NCI-H748 (cell line): ENCODE results near the gene RSPH4A.
A peak's percentile ranks its signal among the peaks of the same experiment; 100 is the strongest.
"Not testable (repeated sequence)": the region's sequence is repeated elsewhere in the genome, so short reads cannot be mapped to it uniquely, and the experiment has no call there.

Experiments used
- DNase-seq: peaks from one replicate; lab custom pipeline; 2025; ENCODE audit not compliant: unreplicated experiment; lab: John Stamatoyannopoulos, UW

Gene RSPH4A

DNA sequence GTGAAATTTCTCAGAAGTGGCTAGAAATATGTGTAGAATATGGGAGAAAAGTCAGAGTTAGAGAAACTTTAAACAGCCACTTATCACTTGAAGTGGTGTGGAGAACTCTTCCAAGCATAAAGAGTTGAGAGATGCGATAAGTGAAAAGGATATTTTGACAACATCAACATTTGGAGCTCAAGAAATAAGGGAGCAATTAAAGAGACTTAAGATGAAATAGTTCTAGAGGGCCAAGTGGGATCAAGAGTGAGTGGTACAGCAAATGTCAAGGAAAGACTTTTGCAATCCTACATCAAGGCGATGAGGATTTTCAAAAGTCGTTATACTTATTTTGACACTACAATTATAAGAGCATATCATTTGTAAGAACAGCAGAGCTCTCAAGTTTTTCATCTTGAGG, 9.6 kb downstream of the RSPH4A start:
- DNase-seq: no peak

- no peak for DNase-seq
Measured at GRCh38 chr6:116629563-116629981, 13.3 kb downstream of the RSPH4A start.

- peak; percentile 83 for DNase-seq
Measured at GRCh38 chr6:116631379-116631990, 15.2 kb downstream of the RSPH4A start.

DNA sequence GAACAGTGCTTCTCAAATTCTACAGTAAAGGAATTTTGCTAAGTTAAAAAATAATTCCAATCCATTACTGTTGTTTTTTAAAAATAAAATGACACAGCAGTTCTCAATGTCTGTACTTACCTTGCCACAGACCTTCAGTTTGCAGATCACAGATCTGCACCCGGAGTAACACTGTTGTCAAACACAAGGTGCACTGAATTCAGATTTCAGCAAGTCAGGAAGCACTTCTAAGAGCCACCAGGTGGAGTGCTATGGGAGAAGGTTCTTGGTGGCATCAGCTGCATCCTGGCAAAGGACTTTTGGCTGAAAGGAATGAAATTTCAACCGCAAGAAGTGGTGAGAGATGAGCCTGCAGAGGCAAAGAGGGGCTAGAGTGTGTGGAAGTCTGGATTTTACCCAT, 17.4 kb downstream of the RSPH4A start:
- DNase-seq: peak; percentile 13

- DNase-seq: no peak
Measured at GRCh38 chr6:116648156-116648555, 31.9 kb downstream of the RSPH4A start.

GRCh38 chr6:116649129-116649528, 32.9 kb downstream of the RSPH4A start:
- DNase-seq: no peak

- no peak for DNase-seq
Measured at GRCh38 chr6:116651916-116652315, 35.6 kb downstream of the RSPH4A start.

DNA sequence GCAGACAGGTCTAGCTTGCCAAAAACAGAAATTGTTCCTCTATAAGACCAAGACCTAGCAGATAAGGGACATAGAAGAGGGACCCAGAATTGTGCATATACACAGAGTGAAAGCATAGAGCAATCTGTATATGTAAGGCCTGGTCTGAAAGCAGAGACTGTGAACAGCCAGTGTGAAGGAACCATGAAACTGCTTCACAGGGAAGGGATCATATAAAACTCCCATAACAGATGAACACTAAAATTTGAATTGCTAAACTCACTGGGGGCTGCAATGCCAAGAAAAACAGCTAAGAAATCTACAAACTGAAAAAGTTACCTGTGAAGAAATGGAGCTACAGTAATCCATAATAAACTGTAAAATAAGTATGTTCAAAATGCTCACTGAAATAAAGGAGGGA, 45.3 kb downstream of the RSPH4A start:
- DNase-seq: no peak

DNA sequence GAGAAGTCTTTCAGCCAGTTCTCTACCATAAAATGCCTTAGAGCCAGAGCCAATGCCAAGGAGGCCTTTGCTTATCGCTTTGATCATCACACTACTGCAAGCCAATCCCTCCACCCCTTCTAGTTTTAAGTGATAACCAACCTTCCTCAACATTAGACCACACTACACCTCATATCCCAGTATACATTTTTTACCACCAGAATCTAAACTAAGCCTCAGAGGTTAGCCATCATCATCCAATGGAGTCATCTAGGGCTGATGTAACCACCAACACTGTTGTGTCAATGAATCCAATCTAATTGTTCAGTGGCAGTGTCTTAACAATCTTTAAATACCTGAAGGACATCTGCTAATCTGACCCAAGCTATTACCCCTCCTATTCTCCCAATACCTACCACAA, 45.9 kb downstream of the RSPH4A start:
- DNase-seq: no peak

DNA sequence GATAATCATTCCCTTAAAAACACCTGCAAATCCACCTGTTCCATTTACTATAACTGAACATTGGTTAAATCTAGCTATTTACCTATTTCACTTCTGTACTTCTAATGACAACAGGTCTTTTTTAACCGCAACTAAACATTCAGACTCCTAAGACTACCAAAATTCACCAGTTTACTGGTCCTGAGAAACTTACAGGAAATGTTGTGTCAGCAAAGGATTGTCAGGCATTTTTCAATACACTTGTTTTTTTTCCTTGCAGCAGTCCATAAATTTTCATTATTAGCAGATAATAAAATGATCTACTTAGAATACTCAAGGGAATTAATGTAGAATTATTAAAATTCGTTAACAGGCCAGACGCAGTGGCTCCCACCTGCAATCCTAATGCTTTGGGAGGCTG, 47.0 kb downstream of the RSPH4A start:
- no peak for DNase-seq

DNA sequence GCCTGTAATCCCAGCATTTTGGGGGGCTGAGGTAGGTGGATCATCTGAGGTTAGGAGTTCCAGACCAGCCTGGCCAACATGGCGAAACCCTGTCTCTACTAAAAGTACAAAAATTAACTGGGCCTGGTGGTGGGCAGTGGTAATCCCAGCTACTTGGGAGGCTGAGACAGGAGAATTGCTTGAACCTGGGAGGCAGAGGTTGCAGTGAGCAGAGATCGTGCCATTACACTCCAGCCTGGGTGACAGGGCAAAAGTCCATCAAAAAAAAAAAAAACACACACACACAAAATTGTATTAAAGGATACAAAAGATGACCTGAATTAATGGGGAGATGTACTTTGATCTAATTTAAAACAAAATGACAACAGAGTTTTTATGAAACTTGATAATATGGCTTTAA, 47.9 kb downstream of the RSPH4A start:
- not testable (repeated sequence) for DNase-seq

- no peak for DNase-seq
Measured at GRCh38 chr6:116665464-116665863, 49.2 kb downstream of the RSPH4A start.

DNA sequence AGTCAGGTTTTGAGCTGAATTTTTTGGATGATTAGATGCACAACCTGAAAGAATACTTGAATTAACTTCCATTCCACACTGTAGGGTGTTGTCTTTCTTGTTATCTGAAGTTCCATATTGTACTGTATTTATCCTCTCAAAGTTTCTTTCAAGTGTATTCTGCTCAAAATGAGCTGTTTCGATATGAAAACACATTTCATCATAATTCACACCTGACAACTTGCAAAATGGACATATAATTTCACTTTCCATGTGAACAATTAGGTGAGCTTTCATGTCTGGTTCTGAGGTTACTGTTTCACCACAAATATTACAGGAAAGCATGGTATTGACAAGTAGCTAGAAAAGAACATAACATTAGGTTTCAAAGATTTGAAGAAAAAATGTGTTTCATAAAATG, 50.6 kb downstream of the RSPH4A start:
- no peak for DNase-seq

DNA sequence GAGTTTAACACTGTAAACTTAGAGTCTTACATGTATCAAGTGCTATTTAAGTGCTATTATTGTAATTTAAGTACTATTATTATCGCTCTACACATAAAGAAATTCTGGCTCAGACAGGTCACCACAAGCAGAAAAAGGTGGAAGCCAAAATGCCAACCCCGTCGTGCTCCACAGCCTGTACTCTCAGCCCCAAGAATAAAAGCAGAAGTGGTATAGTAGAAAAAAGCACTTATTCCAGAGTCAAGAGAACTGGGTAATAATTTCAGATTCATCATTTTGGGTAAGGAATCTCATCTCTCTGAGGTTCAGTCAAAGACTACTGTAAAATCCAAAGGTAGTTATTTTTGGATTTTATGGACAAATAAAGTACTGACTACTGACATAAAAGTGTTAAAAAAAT, 51.3 kb downstream of the RSPH4A start:
- DNase-seq: peak; percentile 5

DNA sequence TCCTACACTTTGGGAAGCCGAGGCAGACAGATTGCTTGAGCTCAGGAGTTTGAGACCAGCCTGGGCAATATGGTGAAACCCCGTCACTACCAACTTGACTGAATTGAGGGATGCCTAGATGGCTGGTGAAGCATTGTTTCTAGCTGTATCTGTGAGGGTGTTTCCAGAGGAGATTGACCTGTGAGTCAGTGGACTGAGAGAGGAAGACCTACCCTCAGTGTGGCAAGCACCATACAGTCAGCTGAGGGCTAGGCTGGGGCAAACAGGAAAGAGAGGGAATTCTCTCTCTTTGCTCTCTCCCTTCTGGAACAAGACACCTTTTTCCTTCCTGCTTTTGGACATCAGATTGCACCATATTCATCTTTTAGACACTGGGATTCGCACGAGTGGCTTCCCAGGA, 56.0 kb downstream of the RSPH4A start:
- DNase-seq: no peak

DNA sequence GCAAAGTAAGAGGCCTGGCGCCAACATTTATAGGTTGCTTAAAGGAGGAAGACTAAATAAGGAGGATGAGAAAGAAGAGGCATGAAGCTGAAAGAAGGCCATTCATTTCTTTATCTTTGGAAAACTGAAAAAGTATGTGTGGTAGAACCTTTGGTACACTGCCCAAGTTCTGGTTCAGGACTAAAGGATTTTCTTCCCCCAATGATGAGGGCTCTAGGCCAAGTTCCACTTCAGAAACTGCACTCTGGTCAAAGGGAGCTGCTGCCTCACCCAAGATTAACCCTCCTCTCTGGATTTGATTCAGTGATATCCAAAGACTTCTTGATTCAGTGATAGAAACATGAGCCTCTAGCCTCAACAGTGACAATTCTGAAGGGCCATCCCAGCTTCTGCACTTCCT, 59.7 kb downstream of the RSPH4A start:
- no peak for DNase-seq

DNA sequence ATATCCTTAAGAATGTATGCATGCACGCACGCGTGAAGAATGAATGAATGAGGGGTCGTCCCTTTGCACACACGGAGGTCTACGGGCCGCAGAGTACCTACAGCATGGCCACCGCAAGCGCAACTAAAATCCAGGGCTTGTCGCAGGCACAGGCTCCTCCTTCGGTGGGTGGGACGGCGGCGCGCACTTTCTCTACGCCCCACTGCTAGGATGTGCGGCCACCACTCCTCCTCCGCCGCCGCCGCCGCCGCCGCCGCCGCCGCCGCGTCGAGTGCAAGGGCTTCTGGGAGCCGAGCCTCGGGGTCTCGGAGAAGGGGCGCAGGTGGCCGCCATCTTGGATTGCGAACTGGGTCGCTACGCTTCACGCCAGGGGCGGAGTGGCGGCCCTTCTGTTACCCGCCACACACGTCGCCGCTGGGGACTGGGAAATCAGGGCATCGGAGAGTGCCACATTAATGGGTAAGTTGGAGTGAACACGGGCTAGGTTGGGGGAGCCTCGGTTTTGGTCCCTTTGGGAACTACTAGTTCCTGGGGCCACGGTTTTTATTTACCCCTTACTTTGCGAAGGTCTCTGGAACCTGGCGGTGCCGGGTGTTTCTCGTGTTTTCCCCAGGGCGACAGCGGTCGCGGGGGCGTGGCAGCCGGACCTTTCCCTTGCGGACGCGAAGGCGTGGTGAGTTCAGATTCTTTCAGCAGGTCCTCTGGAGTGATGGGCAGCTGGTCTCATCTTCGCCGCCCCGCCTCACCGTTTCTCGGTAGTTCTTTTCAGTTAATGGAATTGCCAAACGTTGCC, 64.8 kb downstream of the RSPH4A start, which contains the start of gene KPNA5:
KPNA5 (plus strand) TSS at position 332 of the 793 bp plus-strand sequence; CDS start at position 456, 124 bp downstream.
- DNase-seq: peak; percentile 96

GRCh38 chr6:116682334-116682712, 66.0 kb downstream of the RSPH4A start:
- DNase-seq: peak; percentile 49
